NCI-H1105 (cell line): Measurements from ENCODE around the gene SIGLEC6.

Experiments
- DNase-seq: peaks from one replicate; lab custom pipeline; 2025; lab: John Stamatoyannopoulos, UW

SIGLEC6 gene

DNA sequence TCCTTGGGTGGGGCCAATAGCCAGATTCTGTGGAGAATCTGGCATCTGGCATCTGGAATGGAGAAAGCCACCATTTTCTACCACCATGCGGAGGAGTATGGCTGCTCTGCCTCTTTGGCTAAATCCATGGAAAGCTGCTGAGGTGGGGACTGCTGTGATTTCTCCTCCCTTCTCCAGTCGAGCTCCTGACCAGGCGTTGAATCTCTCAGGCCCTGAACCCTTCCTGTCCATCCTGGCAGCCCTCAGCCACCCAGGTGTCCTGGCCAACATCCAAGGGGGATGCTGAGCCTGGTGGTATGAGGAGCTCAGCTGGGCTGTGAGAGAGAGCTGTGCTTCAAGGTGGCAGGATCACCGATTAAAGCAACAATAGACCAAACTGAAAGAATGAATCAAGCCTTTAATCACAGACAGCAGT is 17.4 kb upstream of the SIGLEC6 start:
- no peak for DNase-seq

DNA sequence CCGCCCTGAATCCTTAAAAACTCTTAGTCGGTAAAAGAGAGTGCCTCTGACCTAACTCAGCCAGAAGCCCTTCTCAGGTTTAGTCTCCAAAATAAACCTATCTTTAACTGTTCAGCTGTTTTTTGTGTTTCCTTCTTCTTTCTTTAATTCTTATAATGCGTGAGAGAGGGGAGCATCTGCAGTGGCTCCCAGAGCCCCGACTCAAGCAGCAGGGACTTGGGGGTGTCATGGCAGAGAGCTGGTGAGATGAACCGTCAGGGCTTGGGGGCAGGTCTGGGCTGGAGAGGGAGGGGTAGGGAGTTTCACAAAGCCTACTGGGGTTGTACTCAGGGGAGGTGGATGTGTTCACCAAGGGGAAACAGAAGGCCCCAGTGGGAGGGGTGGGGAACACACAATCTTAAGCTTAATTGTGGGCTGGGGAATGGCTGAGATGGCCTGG is 16.8 kb upstream of the SIGLEC6 start:
- DNase-seq: no peak

DNA sequence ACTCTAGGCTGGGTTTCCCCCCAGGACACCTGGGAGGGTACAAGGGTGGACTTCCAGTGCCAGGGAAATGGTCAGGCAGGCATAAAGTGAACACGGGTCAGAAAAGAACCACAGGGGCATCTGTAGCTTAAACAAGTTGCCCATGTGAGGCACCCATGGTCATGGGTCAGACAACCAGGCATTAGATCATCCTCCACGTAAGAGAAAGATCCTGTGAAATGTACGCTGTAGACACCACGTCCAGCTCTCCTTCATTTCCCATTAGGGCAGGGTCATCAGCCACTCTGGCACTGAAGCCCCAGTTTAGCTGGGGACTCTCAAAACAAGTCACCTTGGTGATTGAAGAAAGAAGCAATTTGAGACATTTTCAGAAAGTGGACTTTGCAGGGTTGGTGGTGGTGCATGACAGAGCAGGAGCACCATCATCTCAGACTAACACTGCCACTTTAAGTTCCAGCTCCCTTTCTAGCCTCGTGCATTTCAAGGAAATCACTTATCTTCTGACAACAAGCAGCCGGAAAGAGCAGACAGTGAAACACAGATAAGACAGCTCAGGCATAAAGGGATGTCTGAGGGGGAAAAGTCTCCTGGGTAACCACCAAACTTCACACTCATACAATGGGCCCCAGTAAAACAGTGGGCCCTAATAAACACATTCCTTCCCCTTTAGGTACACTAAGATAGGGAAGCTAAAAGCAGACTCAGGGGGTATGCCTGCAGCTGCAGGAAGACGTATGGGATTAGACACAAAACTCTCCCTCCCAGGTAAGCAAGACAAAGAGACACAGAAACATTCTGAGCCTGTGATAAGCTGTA is 16.1 kb upstream of the SIGLEC6 start:
- DNase-seq: no peak

DNA sequence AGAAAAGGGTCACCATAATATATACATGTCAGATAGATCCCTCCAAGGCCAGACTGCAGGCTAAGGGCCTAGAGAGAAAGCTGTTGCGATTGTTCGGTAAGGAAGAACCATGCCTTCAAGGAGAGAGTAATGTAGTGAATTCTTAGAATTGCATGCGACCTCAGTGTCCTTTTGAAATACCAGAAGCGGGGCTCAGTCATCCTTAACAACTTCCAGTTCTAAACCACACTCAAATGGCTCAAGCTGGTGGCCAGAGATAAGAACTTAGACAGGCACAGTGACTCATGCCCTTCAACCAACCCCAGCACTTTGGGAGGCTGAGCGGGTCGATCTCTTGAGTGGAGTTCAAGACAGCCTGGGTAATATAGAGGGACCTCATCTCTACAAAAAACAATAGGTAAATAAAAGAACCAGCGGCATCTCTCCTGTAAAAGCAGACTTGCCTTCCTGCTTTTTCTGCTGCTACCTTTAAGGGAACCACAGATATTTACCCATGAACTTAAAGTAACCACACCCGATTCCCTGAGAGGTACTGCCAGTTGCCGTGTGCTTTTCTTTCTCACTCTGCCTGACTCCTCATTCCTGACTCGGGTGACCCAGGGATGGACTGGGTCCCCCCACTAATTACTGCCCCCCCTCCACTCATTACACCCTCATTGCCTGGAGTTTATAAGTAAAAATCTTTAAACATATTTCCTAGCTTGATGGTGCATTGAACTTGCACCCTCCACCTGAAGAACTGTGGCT is 15.4 kb upstream of the SIGLEC6 start:
- no peak for DNase-seq

DNA sequence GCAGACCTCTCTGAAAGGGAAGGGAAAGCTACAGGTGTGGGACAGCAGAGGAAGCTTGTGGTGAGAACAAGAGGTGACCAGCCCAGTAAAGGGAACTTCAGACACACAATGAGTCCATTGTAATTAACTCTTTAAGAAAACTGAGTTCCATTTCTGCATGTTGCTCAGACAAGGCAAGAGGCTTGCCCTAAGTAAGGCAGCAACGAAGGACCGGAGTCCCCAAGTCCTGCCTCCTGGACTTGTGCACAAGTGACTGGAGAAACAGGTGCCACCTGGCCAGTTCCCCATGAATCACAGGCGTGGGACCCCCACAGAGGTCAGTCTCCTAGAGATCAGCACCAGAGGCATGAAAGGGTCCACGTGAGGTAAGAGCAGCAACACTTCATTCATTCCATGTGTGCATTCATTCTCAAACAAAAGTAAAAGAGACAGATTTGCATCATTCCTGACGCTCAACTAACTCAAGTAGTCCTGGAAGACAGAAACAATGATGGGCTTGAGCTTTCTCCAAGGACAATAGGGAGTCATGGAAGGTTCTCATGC is 14.7 kb upstream of the SIGLEC6 start:
- DNase-seq: no peak

DNA sequence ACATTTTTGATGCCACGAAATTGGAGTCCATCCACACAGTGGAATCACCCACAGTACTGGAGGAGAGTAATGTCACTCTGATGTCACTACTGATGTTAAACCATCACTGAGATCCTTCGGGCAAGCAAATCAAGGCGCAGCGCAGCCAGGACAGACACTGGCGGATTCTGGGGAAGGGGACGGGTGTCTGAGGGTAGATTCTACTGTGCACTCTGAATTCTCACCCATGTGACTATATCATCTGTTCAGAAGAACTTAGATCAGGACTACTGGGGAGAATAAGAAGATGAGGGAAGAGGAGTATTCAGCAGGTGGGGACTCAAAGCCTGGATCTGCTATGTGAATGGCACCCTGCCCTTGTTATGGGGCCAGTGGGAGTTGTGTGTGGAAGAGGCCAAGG is 12.6 kb upstream of the SIGLEC6 start:
- no peak for DNase-seq

DNA sequence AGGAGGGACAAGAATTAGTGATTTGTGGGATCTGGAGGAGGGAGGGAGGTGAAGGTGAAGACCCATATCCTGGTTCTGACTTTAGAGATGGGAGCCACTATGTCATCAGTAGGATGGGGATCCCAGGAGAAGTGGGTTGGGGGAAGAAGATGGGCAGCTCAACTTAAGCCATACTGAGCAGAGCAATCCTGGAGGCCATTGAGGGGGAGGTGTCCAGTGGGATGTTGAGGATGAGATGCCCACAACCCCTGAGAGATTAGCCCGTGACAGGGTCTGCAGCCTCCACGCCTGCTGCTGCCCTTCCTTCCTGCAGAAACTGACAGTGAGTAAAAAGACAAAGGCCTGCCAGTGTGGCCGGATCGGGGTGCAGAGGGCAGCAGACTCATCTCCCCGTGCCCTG is 11.2 kb upstream of the SIGLEC6 start:
- DNase-seq: no peak

DNA sequence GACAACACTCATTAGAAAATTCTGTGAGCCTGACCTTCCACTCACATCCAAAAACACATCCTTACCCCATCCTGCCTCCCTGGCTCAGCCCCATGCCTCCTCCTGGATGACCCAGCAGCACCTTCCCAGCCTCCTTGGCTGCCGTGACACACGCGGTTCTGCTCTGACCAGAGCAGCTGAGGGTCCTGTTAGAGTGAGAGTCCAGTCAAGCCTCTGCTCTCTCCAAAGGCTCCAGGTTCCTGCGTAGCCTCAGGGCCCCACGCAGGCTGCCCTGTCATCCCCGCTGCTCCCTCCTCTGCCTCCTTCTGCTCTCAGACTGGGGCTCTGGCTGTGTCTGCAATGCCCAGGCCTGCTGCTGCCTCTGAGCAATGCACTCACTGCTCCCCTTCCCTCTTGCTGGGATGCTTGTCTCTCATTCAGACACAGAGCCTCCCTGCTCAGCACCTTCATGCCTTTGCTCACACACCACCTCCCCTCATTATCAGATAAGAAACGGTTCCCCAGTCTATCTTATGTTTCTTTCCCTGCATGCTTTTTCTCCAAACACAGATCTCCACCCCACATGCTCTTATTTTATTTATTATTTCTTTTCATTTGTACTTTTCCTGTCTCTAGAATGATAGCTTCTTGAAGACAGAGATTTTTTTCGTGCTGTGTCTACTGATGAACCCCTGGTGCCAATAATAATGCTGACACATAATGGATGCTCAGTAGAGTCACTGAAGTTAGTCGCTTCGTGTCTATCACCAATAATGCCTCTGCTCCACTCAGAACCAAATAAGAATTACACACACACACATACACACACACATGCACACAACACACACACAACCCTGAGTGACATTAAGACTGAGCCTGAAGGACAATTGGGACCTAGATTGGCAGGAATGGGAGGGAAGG is 10.2 kb upstream of the SIGLEC6 start:
- DNase-seq: no peak

DNA sequence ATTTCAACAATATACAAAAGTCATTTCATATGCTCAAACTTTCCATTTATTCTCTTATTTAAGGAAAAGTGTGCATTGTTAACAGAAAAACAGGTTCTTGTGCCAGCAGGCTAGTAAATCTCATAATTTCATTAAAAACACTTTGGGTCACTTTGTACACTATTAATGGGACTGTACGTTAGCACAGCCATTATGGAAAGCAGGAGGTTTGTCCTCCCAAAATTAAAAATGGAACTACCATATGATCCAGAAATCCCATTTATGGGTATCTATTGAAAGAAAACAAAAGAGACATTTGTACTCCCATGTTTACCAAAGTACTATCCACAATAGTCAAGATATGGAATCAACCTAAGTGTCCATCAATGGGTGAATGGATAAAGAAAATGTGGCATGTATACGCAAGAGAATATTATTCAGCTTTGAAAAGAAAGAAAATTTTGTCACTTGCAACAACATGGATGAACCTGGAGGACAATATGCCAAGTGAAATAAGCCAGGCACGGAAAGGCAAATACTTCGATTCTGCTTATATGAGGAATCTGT is 8.4 kb upstream of the SIGLEC6 start:
- no peak for DNase-seq

DNA sequence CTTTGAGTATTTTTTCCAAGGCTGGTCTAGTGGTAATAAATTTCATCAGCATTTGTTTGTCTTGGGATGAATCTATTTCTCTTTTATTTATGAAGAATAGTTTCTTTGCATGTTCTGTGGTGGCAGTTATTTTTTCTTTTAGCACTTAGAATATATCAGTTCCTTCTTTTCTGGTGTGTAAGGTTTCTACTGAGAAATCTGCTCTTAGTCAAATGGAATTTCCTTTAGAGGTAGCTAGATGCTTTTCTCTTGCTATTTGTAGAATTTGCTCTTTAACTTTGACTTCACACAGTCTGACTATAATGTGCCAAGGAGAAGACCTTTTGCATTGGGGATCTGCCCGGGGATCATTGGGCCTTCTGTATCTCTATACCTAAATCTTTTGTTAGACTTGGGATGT is 4.1 kb upstream of the SIGLEC6 start:
- DNase-seq: no peak

DNA sequence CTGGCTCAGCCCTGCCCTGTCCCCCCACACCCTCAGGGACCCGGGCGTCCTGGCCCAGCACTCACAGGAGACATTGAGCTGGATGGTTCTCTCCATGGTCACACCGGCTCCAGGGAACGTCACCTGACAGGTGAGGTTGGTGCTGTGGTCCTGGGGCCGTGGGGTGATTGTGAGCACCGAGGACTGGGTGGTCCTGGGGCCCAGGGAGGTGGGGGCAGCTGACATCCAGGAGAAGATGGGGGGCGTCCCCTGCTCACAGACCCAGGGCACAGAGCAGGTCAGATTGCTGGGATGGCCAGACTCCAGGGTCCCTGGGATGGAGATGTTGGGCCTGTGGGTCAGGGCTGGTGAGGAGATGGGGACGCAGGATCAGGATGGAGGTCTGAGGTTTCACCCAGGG is 854 bp downstream of the SIGLEC6 start:
- no peak for DNase-seq

DNA sequence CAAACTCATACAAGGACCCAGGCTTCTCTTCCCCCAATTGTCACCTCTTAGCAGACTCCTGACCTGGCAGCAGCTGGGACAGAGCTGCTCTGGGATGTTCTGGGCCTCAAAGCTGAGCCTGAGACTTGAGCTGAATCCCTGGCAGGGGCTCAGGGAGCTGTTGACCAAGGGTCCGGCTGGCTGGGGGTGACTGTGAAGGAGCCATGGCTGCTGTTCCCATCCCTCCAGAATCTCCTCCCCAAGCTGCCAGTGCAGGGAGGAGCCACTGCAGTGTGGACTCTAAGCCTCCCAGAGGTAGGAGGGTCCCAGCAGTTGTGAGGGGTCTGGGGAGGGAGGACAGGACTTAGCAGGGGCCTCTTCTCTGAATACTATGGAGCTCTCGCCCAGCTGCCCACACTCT is 2.2 kb downstream of the SIGLEC6 start:
- no peak for DNase-seq

DNA sequence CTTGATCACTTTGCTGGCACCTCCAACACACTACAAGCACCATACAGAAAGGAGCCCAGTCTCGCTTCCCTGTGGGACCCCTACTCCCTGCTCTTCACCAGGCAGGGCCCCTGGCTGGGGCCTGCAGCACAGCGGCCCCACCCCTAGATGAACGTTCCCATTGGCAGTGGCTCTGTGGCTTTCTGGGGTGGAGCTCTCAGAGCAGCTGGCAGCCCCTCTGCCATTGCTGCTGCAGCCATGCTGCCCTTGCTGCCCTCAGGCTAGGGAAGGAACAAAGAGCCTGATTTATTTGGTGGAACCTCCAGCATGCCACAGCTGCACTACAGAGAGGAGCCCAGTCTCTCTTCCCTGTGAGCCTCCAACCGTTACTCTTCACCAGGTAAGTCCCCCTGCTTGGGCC is 5.8 kb downstream of the SIGLEC6 start:
- no peak for DNase-seq

DNA sequence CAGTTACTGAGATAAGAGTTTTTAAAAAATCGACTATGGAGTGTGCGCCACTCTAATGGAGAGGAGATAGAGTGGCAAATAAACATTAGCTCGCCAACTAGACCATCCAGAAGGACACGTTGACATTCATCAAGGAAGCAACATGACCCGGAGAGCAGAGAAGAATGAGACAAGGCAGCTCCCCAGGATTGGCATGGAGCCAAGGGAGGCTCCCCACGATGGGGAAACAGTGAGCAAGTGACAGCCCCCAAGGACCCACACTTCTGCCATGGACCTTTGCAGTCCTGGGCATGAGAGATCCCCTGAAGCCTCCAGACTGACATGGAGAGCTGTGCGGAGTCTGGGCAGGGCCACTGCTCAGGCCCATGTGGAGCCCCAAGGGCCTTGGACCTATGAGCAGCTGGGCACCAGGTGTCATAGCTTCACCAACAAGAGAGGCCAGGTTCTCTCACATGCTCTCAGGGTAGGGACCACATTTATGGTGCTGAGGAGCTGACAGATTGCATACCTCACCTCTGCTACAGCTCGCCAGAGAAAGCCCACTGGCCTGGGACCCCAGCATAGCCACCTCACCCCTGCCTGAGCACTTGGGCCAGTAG is 6.7 kb downstream of the SIGLEC6 start:
- no peak for DNase-seq

DNA sequence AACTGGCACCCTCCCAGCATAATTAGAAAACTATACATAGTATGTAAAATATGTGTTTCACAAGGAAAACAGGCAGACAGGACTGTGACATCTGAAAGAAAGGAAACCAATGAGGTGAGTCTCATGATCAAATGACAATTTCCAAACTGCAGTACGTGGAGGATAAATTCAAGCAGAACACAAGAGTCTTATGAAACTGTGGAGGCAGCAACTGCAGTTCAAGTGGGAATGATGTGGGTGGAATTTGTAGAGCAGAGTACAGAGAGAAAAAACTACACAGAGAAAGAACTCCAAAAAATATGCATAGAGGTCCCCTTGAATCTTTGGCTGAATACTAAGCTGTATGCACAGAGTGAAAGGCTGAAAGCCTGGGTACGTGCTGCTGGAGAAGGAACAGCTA is 9.7 kb downstream of the SIGLEC6 start:
- DNase-seq: no peak

DNA sequence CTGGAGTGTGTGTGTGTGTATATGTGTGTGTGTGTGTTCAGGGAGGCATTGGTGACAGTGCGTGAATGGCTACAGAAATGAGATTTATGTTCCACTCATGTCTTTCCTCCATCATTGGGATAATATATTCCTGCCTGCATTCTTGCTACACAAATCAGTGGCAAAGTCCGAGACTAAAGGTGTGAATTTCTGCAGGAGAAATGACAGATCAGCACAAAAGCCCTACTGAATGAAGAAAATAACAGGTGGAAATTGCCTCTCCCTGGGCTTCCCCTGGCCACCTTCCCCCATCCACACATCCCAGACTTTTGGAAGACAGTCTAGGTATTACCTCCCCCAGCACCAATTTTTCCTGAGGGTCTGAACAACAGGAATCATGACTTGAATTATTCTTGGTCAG is 10.1 kb downstream of the SIGLEC6 start:
- DNase-seq: no peak

DNA sequence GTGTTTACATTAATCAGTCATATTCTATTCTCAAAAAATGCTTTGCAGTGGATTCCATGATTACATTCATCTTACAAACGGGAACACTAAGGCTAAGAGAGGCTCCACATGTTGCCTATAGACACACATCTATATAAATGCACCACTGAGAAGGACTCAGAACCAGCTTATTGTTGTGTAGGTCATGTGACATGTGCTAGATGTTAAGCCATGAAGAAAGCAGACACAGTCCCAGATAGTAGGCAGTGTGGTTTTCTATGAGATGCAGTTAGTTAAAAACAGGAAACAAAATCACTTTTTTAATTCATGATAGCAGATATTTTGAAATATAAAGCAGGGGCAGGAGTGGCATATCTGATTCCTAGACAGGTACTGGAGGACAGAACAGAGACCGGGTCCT is 10.7 kb downstream of the SIGLEC6 start:
- no peak for DNase-seq

DNA sequence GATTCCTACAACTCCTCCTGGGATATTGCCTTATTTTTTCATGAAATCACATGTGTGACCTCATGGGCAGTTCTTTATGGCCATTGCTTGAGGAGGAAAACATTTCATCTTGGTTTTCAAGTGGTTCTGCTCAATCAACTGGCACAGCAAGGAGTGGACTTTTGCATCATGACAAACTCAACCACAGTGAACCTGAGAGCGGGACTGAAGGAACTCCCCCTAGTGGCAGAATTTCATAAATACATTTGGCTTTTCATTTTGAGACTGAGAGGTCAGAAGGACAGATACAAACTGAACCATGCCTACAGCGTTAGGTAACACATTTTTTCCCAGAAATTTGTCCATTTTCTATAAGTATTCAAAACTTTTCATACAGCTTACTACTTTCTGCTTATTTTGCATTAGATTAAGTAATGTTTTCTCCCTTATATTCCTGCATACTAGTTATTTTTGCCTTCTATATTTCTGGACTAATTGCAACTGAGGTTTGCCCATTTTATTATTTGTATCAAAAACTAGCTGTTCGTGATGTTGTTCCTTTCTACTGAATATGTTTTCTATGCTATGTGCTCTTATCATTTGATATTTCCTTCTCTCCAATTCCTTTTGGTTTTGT is 16.5 kb downstream of the SIGLEC6 start:
- DNase-seq: peak; percentile 19

DNA sequence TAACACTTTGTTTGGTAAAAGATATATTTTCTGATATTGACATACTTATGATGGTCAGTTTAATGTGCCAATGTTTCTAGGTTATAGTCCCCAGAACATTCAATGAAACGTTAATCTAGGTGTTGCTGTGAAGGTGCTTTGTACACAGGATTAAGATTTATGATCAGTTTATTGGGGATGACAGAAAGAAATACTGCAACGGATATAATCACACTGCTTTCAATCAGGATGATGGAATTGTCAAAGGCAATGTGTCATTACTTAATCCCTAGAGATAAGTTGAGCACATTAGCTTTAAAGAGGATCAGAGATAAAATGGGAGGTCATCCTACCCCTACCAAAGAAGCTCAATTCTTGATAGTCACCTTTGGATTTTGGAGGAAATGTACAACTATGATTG is 17.5 kb downstream of the SIGLEC6 start:
- no peak for DNase-seq

DNA sequence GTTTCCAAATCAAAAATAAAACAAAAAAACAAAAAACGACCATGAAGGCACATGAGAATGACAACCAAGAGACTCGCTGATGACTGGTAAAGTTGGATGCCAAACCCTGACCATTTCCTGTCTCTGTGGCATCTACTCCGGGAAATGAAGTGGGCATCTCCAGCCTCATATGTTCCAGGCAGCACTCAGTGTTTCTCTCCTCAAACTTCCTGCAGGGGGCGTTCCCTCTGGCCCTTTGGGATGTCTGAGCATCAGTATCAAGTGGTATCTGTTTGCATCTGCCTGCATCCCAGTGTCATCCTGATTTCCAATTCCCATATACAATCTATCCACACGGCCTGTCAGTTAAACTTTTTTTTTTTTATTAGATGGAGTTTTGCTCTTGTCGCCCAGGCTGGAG is 20.1 kb downstream of the SIGLEC6 start:
- DNase-seq: no peak
